GM12864 (cell line): ENCODE results near the gene CLIC1.
A peak's percentile ranks its signal among the peaks of the same experiment; 100 is the strongest.
"Not testable (repeated sequence)": the region's sequence is repeated elsewhere in the genome, so short reads cannot be mapped to it uniquely, and the experiment has no call there.

Source experiments
- DNase-seq: peaks from one replicate; pipeline ENCODE4 v3.0.0-alpha.2; 2011; ENCODE audit warnings: low read depth
- H3K4me3 ChIP-seq: 2 replicates; pipeline ENCODE4 v1.5.1; 2011; ENCODE audit warnings: mild to moderate bottlenecking, low read depth, low read length, control low read depth
- CTCF ChIP-seq: IDR thresholded peaks from 2 replicates; pipeline ENCODE4 v1.5.1; 2011; ENCODE audit warnings: low read depth, mild to moderate bottlenecking, moderate library complexity, low read length, control low read depth, inconsistent platforms; ENCODE audit errors: missing control alignments

CLIC1 gene

GRCh38 chr6:31713991-31714684 lies 22.2 kb downstream of the CLIC1 start:
- DNase-seq, result no peak
- no peak for TF ChIP-seq CTCF
- H3K4me3 ChIP-seq, result no peak overlapping the region

GRCh38 chr6:31713465-31713864 lies 22.9 kb downstream of the CLIC1 start:
- no peak overlapping the region for H3K4me3 ChIP-seq
- TF ChIP-seq CTCF, result no peak
- no peak for DNase-seq

GRCh38 chr6:31712296-31712695 lies 24.0 kb downstream of the CLIC1 start:
- no peak for DNase-seq
- TF ChIP-seq CTCF, result peak; percentile 16
- no peak overlapping the region for H3K4me3 ChIP-seq

GRCh38 chr6:31711233-31711632 lies 25.1 kb downstream of the CLIC1 start:
- no peak for TF ChIP-seq CTCF
- no peak for DNase-seq
- no peak overlapping the region for H3K4me3 ChIP-seq

- H3K4me3 ChIP-seq, result no peak overlapping the region
- no peak for DNase-seq
- TF ChIP-seq CTCF, result no peak
These were observed 25.7 kb downstream of the CLIC1 start for GRCh38 chr6:31710523-31711219.

GRCh38 chr6:31709157-31709556 lies 27.2 kb downstream of the CLIC1 start:
- not testable (repeated sequence) for H3K4me3 ChIP-seq, DNase-seq

- no peak overlapping the region for H3K4me3 ChIP-seq
- no peak for TF ChIP-seq CTCF
- no peak for DNase-seq
These were observed 28.1 kb downstream of the CLIC1 start for GRCh38 chr6:31708224-31708623.
